HCT116 (cell line): Measurements from ENCODE around the gene SMIM21. TPM values are rescaled to one million over a fixed set of nuclear protein-coding genes. Genes with fewer than 3 reads are reported as not detected.

Experiments used
- ATAC-seq: fragments of 200-7000 bp; cut with Tn5 transposase; 2 replicates; pipeline ENCODE4 v1.9.1; 2020; ENCODE audit warnings: mild to moderate bottlenecking, moderate library complexity
- Bru-seq: library from RNA; stranded (reverse); fragments of 400-500 nt; gene quantifications from one replicate; lab custom pipeline; 2021; lab: Mats Ljungman, UMichigan
- BruChase-seq, 2 experiments: library from RNA; stranded (reverse); fragments of 400-500 nt; gene quantifications; one replicate each; lab custom pipeline; 2021; lab: Mats Ljungman, UMichigan
- BruUV-seq: library from RNA; stranded (reverse); fragments of 400-500 nt; replicated peaks from 2 replicates; lab custom pipeline; 2021; lab: Mats Ljungman, UMichigan
- CTCF ChIA-PET: fragments of 300-600 bp; sonication (Branson Sonifier 250); formaldehyde crosslinking; loops from one replicate; lab custom pipeline; 2021; ENCODE audit warnings: antibody characterized with exemption; lab: Charles Lee
- POLR2A ChIA-PET: fragments of 300-600, 350-600 bp; sonication (Branson Sonifier 250); formaldehyde crosslinking; loops from one replicate; lab custom pipeline; 2021; ENCODE audit warnings: antibody characterized with exemption; lab: Charles Lee
- RAD21 ChIA-PET, 2 experiments: fragments of 300-600 bp; sonication (Branson Sonifier 250); formaldehyde crosslinking; loops; one replicate each; lab custom pipeline; 2023; ENCODE audit warnings: low total read pairs in 2 of 2; ENCODE audit not compliant: uncharacterized antibody in 2 of 2, unreplicated experiment in 2 of 2, low non-redundant PET in 1 of 2; lab: Charles Lee
- DNase-seq: peaks from one replicate; pipeline ENCODE4 v3.0.0-alpha.2; 2010; ENCODE audit warnings: low read depth, low spot score
- H2AFZ ChIP-seq: fragments of 200-600 bp; shearing (Covaris generic), sonication (generic); 2 replicates; pipeline ENCODE4 v1.6.1; 2017; ENCODE audit warnings: low read depth, mixed run types, mixed read lengths, antibody characterized with exemption, low read length; ENCODE audit not compliant: poor library complexity, severe bottlenecking
- H3K27ac ChIP-seq: 2 replicates; pipeline ENCODE4 v1.5.1; 2012; ENCODE audit warnings: low read depth, low read length
- H3K27me3 ChIP-seq: fragments of 200-600 bp; sonication (generic); 2 replicates; pipeline ENCODE4 v1.6.1; 2016; ENCODE audit warnings: mixed run types, low read length, mixed read lengths; ENCODE audit not compliant: insufficient read depth
- H3K36me3 ChIP-seq, 2 experiments: fragments of 200-500 bp in 1 of 2; fragments of 200-600 bp in 1 of 2; sonication (Bioruptor generic) in 1 of 2; sonication (generic) in 1 of 2; 2 replicates each; pipeline versions ENCODE4 v1.5.1 to v1.6.1; 2014 to 2016; ENCODE audit warnings: low read length in 2 of 2, inconsistent platforms in 1 of 2, mixed read lengths in 1 of 2, mixed run types in 1 of 2; ENCODE audit not compliant: insufficient read depth in 2 of 2, control insufficient read depth in 1 of 2
- H3K4me1 ChIP-seq, 2 experiments: fragments of 200-600 bp in 1 of 2; sonication (generic) in 1 of 2; 2 replicates each; pipeline versions ENCODE4 v1.5.1 to v1.6.1; 2012 to 2017; ENCODE audit warnings: low read length in 2 of 2, inconsistent platforms in 1 of 2, mild to moderate bottlenecking in 1 of 2, mixed read lengths in 1 of 2, mixed run types in 1 of 2, moderate library complexity in 1 of 2; ENCODE audit not compliant: insufficient read depth in 2 of 2, control insufficient read depth in 1 of 2
- H3K4me2 ChIP-seq: fragments of 200-600 bp; sonication (generic); 2 replicates; pipeline ENCODE4 v1.6.1; 2017; ENCODE audit warnings: mixed run types, low read length, mixed read lengths
- H3K4me3 ChIP-seq, 2 experiments: fragments of 200-600 bp in 1 of 2; sonication (generic) in 1 of 2; replicated peaks in 1 of 2; 2 replicates each; pipeline ENCODE4 v1.5.1; 2011 to 2016; ENCODE audit warnings: low read length in 2 of 2, control low read depth in 1 of 2, low read depth in 1 of 2, mild to moderate bottlenecking in 1 of 2, mixed read lengths in 1 of 2, mixed run types in 1 of 2
- H3K79me2 ChIP-seq: fragments of 200-600 bp; sonication (generic); 2 replicates; pipeline ENCODE4 v1.6.1; 2017; ENCODE audit warnings: mild to moderate bottlenecking, mixed run types, low read length, moderate library complexity, mixed read lengths; ENCODE audit not compliant: insufficient read depth
- H3K9ac ChIP-seq: fragments of 200-600 bp; sonication (generic); 2 replicates; pipeline ENCODE4 v1.6.1; 2016; ENCODE audit warnings: low read length, mixed read lengths
- H3K9me2 ChIP-seq: fragments of 200-600 bp; sonication (generic), shearing (Covaris generic); 2 replicates; pipeline ENCODE4 v1.6.1; 2017; ENCODE audit warnings: mixed run types, mild to moderate bottlenecking, moderate library complexity; ENCODE audit not compliant: insufficient read depth
- H3K9me3 ChIP-seq, 2 experiments: fragments of 200-500 bp in 1 of 2; fragments of 200-600 bp in 1 of 2; sonication (Bioruptor generic) in 1 of 2; sonication (generic) in 1 of 2; 2 replicates each; pipeline ENCODE4 v1.6.1; 2014 to 2017; ENCODE audit warnings: low read length in 2 of 2, mixed read lengths in 2 of 2, inconsistent platforms in 1 of 2, low read depth in 1 of 2, mild to moderate bottlenecking in 1 of 2, mixed run types in 1 of 2, moderate library complexity in 1 of 2; ENCODE audit not compliant: control insufficient read depth in 1 of 2, insufficient read depth in 1 of 2
- H4K20me1 ChIP-seq: fragments of 200-600 bp; sonication (generic), shearing (Covaris generic); 2 replicates; pipeline ENCODE4 v1.6.1; 2017; ENCODE audit warnings: mixed run types, mild to moderate bottlenecking, moderate library complexity; ENCODE audit not compliant: insufficient read depth
- CBX3 ChIP-seq: IDR thresholded peaks from 2 replicates; pipeline ENCODE4 v1.6.1; 2012; ENCODE audit warnings: low read depth
- CEBPB ChIP-seq: IDR thresholded peaks from 2 replicates; pipeline ENCODE4 v1.6.1; 2012; ENCODE audit warnings: low read depth
- ELF1 ChIP-seq: IDR thresholded peaks from 2 replicates; pipeline ENCODE4 v1.6.1; 2012; ENCODE audit warnings: low read depth, borderline replicate concordance
- EZH2phosphoT487 ChIP-seq: fragments of 200-600 bp; IDR thresholded peaks from 2 replicates; pipeline ENCODE4 v1.6.1; 2018; ENCODE audit warnings: antibody characterized with exemption, borderline replicate concordance
- FOSL1 ChIP-seq: IDR thresholded peaks from 2 replicates; pipeline ENCODE4 v1.6.1; 2012; ENCODE audit warnings: low read depth
- JUND ChIP-seq: IDR thresholded peaks from 2 replicates; pipeline ENCODE4 v1.6.1; 2012
- POLR2AphosphoS5 ChIP-seq: IDR thresholded peaks from 2 replicates; pipeline ENCODE4 v1.6.1; 2011; ENCODE audit warnings: mild to moderate bottlenecking, low read depth, low read length, moderate library complexity
- RAD21 ChIP-seq: IDR thresholded peaks from 2 replicates; pipeline ENCODE4 v1.6.1; 2012; ENCODE audit warnings: low read depth, mild to moderate bottlenecking
- TCF7L2 ChIP-seq: IDR thresholded peaks from 2 replicates; pipeline ENCODE4 v1.7.0; 2011; ENCODE audit warnings: borderline replicate concordance, inconsistent platforms; ENCODE audit not compliant: insufficient read depth, insufficient read length; ENCODE audit errors: extremely low read depth
- ZFX ChIP-seq: fragments of 450-650 bp; IDR thresholded peaks from 2 replicates; pipeline ENCODE4 v1.6.1; 2017
- intact Hi-C: fragments of 100-400 bp; cut with micrococcal nuclease; formaldehyde crosslinking; loops from 2 replicates; pipeline ENCODE4 v1.10.0; 2022
- long read RNA-seq: library from polyadenylated mRNA; unstranded; transcript quantifications from one replicate; pipeline ENCODE4 v2.0.0, GENCODE V29; 2021; ENCODE audit not compliant: unreplicated experiment
- polyA plus RNA-seq: library from polyadenylated mRNA; unstranded; fragments of >200 nt; gene quantifications from 2 replicates; pipeline ENCODE4 v1.2.1, GENCODE V29; 2012; ENCODE audit warnings: missing spikeins
- total RNA-seq: library from RNA; stranded (reverse); gene quantifications from one replicate; pipeline ENCODE4 v1.2.1, GENCODE V29; 2021; ENCODE audit not compliant: unreplicated experiment
- TF ChIP-seq, protein P1 (sequence below), 3 experiments: fragments of 200-600 bp in 1 of 3; sonication (generic) in 1 of 3; IDR thresholded peaks in 2 of 3; conservative IDR thresholded peaks in 1 of 3; 2 replicates each; pipeline ENCODE4 v1.5.1; 2012 to 2017; ENCODE audit warnings: low read depth in 2 of 3, low read length in 2 of 3, antibody characterized with exemption in 1 of 3, borderline replicate concordance in 1 of 3, control low read depth in 1 of 3, mild to moderate bottlenecking in 1 of 3, mixed read lengths in 1 of 3, mixed run types in 1 of 3, moderate library complexity in 1 of 3; ENCODE audit not compliant: insufficient read depth in 1 of 3
- TF ChIP-seq, protein P2 (sequence below): IDR thresholded peaks from 2 replicates; pipeline ENCODE4 v1.6.1; 2011; ENCODE audit warnings: mild to moderate bottlenecking, low read length, moderate library complexity; ENCODE audit not compliant: insufficient replicate concordance; ENCODE audit errors: extremely low read depth
- TF ChIP-seq, protein P3 (sequence below): IDR thresholded peaks from 2 replicates; pipeline ENCODE4 v1.6.1; 2012

Gene SMIM21
- total RNA-seq (not detected), Bru-seq, nascent RNA (not detected), BruChase-seq, experiment 1, labeled RNA remaining after a 6-hour chase (not detected), BruChase-seq, experiment 2, labeled RNA remaining after a 2-hour chase (not detected)
- polyA plus RNA-seq, result not detected in 2 replicates
- long read RNA-seq, result 0 reads

DNA sequence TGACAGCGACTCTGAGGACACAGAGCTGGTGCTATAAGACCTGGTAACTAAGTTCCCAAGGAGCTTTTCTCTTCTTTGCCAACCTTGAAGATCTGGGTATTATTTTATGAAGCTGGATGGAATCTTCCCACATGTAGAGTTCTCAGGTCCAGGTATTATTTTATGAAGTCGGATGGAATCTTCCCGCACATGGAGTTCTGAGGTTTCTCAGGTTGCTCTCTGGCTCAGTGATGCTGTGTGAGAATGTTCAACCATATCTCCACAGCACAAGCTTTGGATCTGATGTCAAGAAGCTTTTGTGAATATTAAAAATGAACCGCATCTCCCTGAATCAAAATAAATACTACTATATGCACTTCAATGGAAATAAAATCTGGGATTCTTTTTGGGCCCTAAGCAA lies at the start of gene SMIM21:
SMIM21 (minus strand) TSS at position 101 of the 400 bp plus-strand sequence. CDS start 140 bp downstream, outside the sequence.
- ATAC-seq (no peak), DNase-seq (no peak)
- ChIA-PET CTCF (no interaction called here), POLR2A (no interaction called here), RAD21 (interaction anchor here in 1 of 2 experiments (0.7 kb wide), 1 partner anchor 9 kb away, joined by 3 read pairs; no protein-coding TSS in a partner anchor)
- intact Hi-C loops, result no loop called here
- H3K36me3 ChIP-seq, result no peaks in the 10 kb centered on the region
- 0 out of 2 replicates have a peak, but pooled peaks cover 3% of the 10 kb centered on the region for H3K27me3 ChIP-seq
- H3K27ac ChIP-seq, result no peak within 1 kb of the TSS
- TF ChIP-seq, protein P1, sequence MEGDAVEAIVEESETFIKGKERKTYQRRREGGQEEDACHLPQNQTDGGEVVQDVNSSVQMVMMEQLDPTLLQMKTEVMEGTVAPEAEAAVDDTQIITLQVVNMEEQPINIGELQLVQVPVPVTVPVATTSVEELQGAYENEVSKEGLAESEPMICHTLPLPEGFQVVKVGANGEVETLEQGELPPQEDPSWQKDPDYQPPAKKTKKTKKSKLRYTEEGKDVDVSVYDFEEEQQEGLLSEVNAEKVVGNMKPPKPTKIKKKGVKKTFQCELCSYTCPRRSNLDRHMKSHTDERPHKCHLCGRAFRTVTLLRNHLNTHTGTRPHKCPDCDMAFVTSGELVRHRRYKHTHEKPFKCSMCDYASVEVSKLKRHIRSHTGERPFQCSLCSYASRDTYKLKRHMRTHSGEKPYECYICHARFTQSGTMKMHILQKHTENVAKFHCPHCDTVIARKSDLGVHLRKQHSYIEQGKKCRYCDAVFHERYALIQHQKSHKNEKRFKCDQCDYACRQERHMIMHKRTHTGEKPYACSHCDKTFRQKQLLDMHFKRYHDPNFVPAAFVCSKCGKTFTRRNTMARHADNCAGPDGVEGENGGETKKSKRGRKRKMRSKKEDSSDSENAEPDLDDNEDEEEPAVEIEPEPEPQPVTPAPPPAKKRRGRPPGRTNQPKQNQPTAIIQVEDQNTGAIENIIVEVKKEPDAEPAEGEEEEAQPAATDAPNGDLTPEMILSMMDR (IDR thresholded peaks at IDR 0.05 in 2 of 3, conservative IDR thresholded peaks at IDR 0.05 in 1 of 3; ENCODE audit: borderline replicate concordance in 1 of 3, insufficient read depth in 1 of 3, low read depth in 2 of 3, low read length in 2 of 3), result no peak
- TF ChIP-seq CBX3, result no peak
- TF ChIP-seq ZFX, result no peak
- TF ChIP-seq RAD21, result no peak
- TF ChIP-seq EZH2phosphoT487, result no peak
- TF ChIP-seq FOSL1, result no peak
- TF ChIP-seq JUND, result no peak
- no peak for TF ChIP-seq ELF1
- no peak for TF ChIP-seq POLR2AphosphoS5
- TF ChIP-seq TCF7L2, result no peak
- TF ChIP-seq, protein P2, sequence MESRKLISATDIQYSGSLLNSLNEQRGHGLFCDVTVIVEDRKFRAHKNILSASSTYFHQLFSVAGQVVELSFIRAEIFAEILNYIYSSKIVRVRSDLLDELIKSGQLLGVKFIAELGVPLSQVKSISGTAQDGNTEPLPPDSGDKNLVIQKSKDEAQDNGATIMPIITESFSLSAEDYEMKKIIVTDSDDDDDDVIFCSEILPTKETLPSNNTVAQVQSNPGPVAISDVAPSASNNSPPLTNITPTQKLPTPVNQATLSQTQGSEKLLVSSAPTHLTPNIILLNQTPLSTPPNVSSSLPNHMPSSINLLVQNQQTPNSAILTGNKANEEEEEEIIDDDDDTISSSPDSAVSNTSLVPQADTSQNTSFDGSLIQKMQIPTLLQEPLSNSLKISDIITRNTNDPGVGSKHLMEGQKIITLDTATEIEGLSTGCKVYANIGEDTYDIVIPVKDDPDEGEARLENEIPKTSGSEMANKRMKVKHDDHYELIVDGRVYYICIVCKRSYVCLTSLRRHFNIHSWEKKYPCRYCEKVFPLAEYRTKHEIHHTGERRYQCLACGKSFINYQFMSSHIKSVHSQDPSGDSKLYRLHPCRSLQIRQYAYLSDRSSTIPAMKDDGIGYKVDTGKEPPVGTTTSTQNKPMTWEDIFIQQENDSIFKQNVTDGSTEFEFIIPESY, result no peak
- TF ChIP-seq, protein P3, sequence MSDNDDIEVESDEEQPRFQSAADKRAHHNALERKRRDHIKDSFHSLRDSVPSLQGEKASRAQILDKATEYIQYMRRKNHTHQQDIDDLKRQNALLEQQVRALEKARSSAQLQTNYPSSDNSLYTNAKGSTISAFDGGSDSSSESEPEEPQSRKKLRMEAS, result no peak
- TF ChIP-seq CEBPB, result no peak
- H3K4me2 ChIP-seq, result no peak within 1 kb of the TSS
- no peaks in the 10 kb centered on the region for H4K20me1 ChIP-seq
- BruUV-seq, result no TSS peak
- H3K9me3 ChIP-seq, result no peaks in the 10 kb centered on the region
- H3K4me3 ChIP-seq, result no peak within 1 kb of the TSS
- no peaks in the 10 kb centered on the region for H3K9me2 ChIP-seq
- H3K9ac ChIP-seq, result no peak within 1 kb of the TSS
- H2AFZ ChIP-seq, result no peak within 1 kb of the TSS
- peaks cover 0 to 10% of the 10 kb centered on the region in 2 experiments; a peak in 2 of 4 replicates for H3K4me1 ChIP-seq
- no peaks in the 10 kb centered on the region for H3K79me2 ChIP-seq
